IMR-90 (cell line): ENCODE results near the gene RGPD3. TPM values are rescaled to one million over a fixed set of nuclear protein-coding genes. Genes with fewer than 3 reads are reported as not detected.
"Not testable (repeated sequence)": the region's sequence is repeated elsewhere in the genome, so short reads cannot be mapped to it uniquely, and the experiment has no call there.

Experiments
- ATAC-seq: fragments of 200-7000 bp; cut with Tn5 transposase; 2 replicates; pipeline ENCODE4 v1.9.1; 2020; ENCODE audit warnings: low read depth, mild to moderate bottlenecking, moderate library complexity
- BruUV-seq: library from RNA; stranded (reverse); fragments of 400-500 nt; replicated peaks from 2 replicates; lab custom pipeline; 2021; lab: Mats Ljungman, UMichigan
- CTCF ChIA-PET: fragments of 300-600 bp; formaldehyde crosslinking; extraction: SDS; loops from one replicate; lab custom pipeline; 2021; ENCODE audit warnings: antibody characterized with exemption; lab: Yijun Ruan, JAX
- POLR2A ChIA-PET: fragments of 300-600 bp; sonication (Branson Sonifier 250); formaldehyde crosslinking; loops from one replicate; lab custom pipeline; 2022; ENCODE audit warnings: antibody characterized with exemption; ENCODE audit not compliant: unreplicated experiment; lab: Charles Lee
- DNase-seq: peaks from one replicate; pipeline ENCODE4 v3.0.0; 2013
- H2AFZ ChIP-seq: replicated peaks from 2 replicates; pipeline ENCODE3; 2013; ENCODE audit warnings: low read length, mild to moderate bottlenecking; ENCODE audit not compliant: poor library complexity
- H2AK5ac ChIP-seq: 2 replicates; pipeline ENCODE4 v1.6.1; 2013; ENCODE audit warnings: low read depth, low read length, inconsistent platforms
- H2AK9ac ChIP-seq: replicated peaks from 2 replicates; pipeline ENCODE3; 2013; ENCODE audit warnings: mild to moderate bottlenecking, low read depth, low read length, moderate library complexity; ENCODE audit not compliant: poor library complexity
- H2BK120ac ChIP-seq: 2 replicates; pipeline ENCODE4 v1.6.1; 2013; ENCODE audit warnings: low read depth, low read length, inconsistent platforms
- H2BK15ac ChIP-seq: 3 replicates; pipeline ENCODE4 v1.6.1; 2013; ENCODE audit warnings: low read depth, low read length, inconsistent platforms
- H2BK20ac ChIP-seq: 2 replicates; pipeline ENCODE4 v1.6.1; 2013; ENCODE audit warnings: low read depth, mild to moderate bottlenecking, inconsistent platforms, low read length, moderate library complexity
- H2BK5ac ChIP-seq: 2 replicates; pipeline ENCODE4 v1.6.1; 2013; ENCODE audit warnings: mild to moderate bottlenecking, low read depth, low read length, inconsistent platforms; ENCODE audit not compliant: poor library complexity, severe bottlenecking
- H3K14ac ChIP-seq: replicated peaks from 2 replicates; pipeline ENCODE4 v1.6.1; 2013; ENCODE audit warnings: low read depth, low read length, inconsistent platforms
- H3K18ac ChIP-seq: 2 replicates; pipeline ENCODE4 v1.6.1; 2013; ENCODE audit warnings: low read depth, low read length, control low read depth
- H3K23ac ChIP-seq: 2 replicates; pipeline ENCODE4 v1.6.1; 2013; ENCODE audit warnings: low read depth, low read length, inconsistent platforms
- H3K27ac ChIP-seq: 2 replicates; pipeline ENCODE4 v1.5.1; 2013; ENCODE audit warnings: mild to moderate bottlenecking, control low read depth, low read length; ENCODE audit not compliant: insufficient read depth
- H3K27me3 ChIP-seq: 2 replicates; pipeline ENCODE4 v1.6.1; 2013; ENCODE audit warnings: low read length; ENCODE audit not compliant: control insufficient read depth, insufficient read depth
- H3K36me3 ChIP-seq: 2 replicates; pipeline ENCODE4 v1.6.1; 2013; ENCODE audit warnings: low read length, mixed read lengths; ENCODE audit not compliant: control insufficient read depth, insufficient read depth
- H3K4ac ChIP-seq: 2 replicates; pipeline ENCODE4 v1.6.1; 2013; ENCODE audit warnings: low read depth, low read length, inconsistent platforms
- H3K4me1 ChIP-seq: 2 replicates; pipeline ENCODE4 v1.6.1; 2013; ENCODE audit warnings: low read length, mixed read lengths; ENCODE audit not compliant: control insufficient read depth, insufficient read depth
- H3K4me2 ChIP-seq: 2 replicates; pipeline ENCODE4 v1.6.1; 2013; ENCODE audit warnings: low read depth, mild to moderate bottlenecking, control low read depth, low read length, moderate library complexity
- H3K4me3 ChIP-seq: 2 replicates; pipeline ENCODE4 v1.5.1; 2013; ENCODE audit warnings: low read depth, mild to moderate bottlenecking, control low read depth, low read length, moderate library complexity; ENCODE audit not compliant: insufficient read depth
- H3K56ac ChIP-seq: 2 replicates; pipeline ENCODE4 v1.6.1; 2013; ENCODE audit warnings: low read length, inconsistent platforms; ENCODE audit not compliant: insufficient read depth; ENCODE audit errors: extremely low read depth
- H3K79me1 ChIP-seq, 2 experiments: 2 replicates each; pipeline ENCODE4 v1.6.1; 2013; ENCODE audit warnings: low read length in 2 of 2, inconsistent platforms in 1 of 2, low read depth in 1 of 2
- H3K9ac ChIP-seq: 2 replicates; pipeline ENCODE4 v1.6.1; 2013; ENCODE audit warnings: low read depth, low read length, control low read depth
- H3K9me1 ChIP-seq: 2 replicates; pipeline ENCODE4 v1.6.1; 2013; ENCODE audit warnings: low read length, inconsistent platforms; ENCODE audit not compliant: insufficient read depth
- H3K9me3 ChIP-seq: 2 replicates; pipeline ENCODE4 v1.6.1; 2013; ENCODE audit warnings: low read length; ENCODE audit not compliant: control insufficient read depth, insufficient read depth
- H4K20me1 ChIP-seq: 2 replicates; pipeline ENCODE4 v1.6.1; 2013; ENCODE audit warnings: low read length, inconsistent platforms; ENCODE audit not compliant: insufficient read depth
- H4K5ac ChIP-seq: 2 replicates; pipeline ENCODE4 v1.6.1; 2013; ENCODE audit warnings: mild to moderate bottlenecking, low read depth, low read length, control low read depth
- H4K8ac ChIP-seq, 2 experiments: 2 replicates each; pipeline ENCODE4 v1.6.1; 2013; ENCODE audit warnings: low read depth in 2 of 2, low read length in 2 of 2, control low read depth in 1 of 2, inconsistent platforms in 1 of 2
- H4K91ac ChIP-seq: 2 replicates; pipeline ENCODE4 v1.6.1; 2013; ENCODE audit warnings: low read depth, low read length, inconsistent platforms; ENCODE audit not compliant: insufficient read depth
- BHLHE40 ChIP-seq: fragments of 150-350 bp; IDR thresholded peaks from 2 replicates; pipeline ENCODE4 v1.6.1; 2016; ENCODE audit warnings: mild to moderate bottlenecking, low read depth, low read length
- CEBPB ChIP-seq: IDR thresholded peaks from 2 replicates; pipeline ENCODE4 v1.6.1; 2012; ENCODE audit warnings: low read depth, low read length, improper control_type of control experiment
- WGBS, 2 experiments: methylation state at CpG; one replicate each; pipeline versions ENCODE4 v1.1.5 to v1.1.7; 2013; ENCODE audit warnings: missing lambda C conversion rate in 2 of 2; ENCODE audit not compliant: insufficient read length in 1 of 2; ENCODE audit errors: extremely low coverage in 2 of 2; 5-methylcytosine and 5-hydroxymethylcytosine counted together
- dilution Hi-C: fragments of 300-500 bp; cut with HindIII; formaldehyde crosslinking; loops from one replicate; pipeline ENCODE4 v1.14.3; 2018; ENCODE audit warnings: low sequenced_read_pairs; ENCODE audit not compliant: unreplicated experiment
- in situ Hi-C: fragments of 300-500 bp; cut with MboI; formaldehyde crosslinking; loops from 3 replicates; pipeline ENCODE4 v1.14.3; 2019; ENCODE audit warnings: low sequenced_read_pairs, inconsistent platforms, mixed read lengths
- intact Hi-C: fragments of 100-400 bp; cut with micrococcal nuclease; formaldehyde crosslinking; loops from 2 replicates; pipeline ENCODE4 v1.10.0; 2022
- polyA plus RNA-seq, 3 experiments: library from polyadenylated mRNA; depleted of rRNA; stranded (reverse); fragments of >200 nt; gene quantifications; 2 replicates each; pipeline ENCODE4 v1.2.3, GENCODE V29; 2012; ENCODE audit warnings: low replicate concordance in 1 of 3
- total RNA-seq: library from RNA; depleted of rRNA; stranded (reverse); fragments of >200 nt; gene quantifications from 2 replicates; pipeline ENCODE4 v1.2.3, GENCODE V29; 2012

RGPD3 gene
- total and polyA plus RNA-seq, 2 of the 4 experiments (the other 2 are of a cell fraction) = 0.07 to 0.18 TPM

- H2AK9ac ChIP-seq, H3K36me3 ChIP-seq, H2BK20ac ChIP-seq, H2BK120ac ChIP-seq, H2BK15ac ChIP-seq, H4K91ac ChIP-seq, H3K79me1 ChIP-seq, H4K20me1 ChIP-seq, H3K4me2 ChIP-seq, H3K4me3 ChIP-seq, CTCF ChIA-PET, H3K23ac ChIP-seq, H2AFZ ChIP-seq, POLR2A ChIA-PET, H3K27me3 ChIP-seq, H2AK5ac ChIP-seq, H2BK5ac ChIP-seq, intact Hi-C loops, H3K9me1 ChIP-seq, H3K56ac ChIP-seq, H4K8ac ChIP-seq, H4K5ac ChIP-seq, H3K4me1 ChIP-seq, in situ Hi-C loops, H3K27ac ChIP-seq, H3K14ac ChIP-seq, H3K9ac ChIP-seq, H3K18ac ChIP-seq, dilution Hi-C loops, H3K9me3 ChIP-seq, BruUV-seq, H3K4ac ChIP-seq: not testable (repeated sequence)
- DNase-seq (peak; percentile 63), ATAC-seq (peak; percentile 73)
- WGBS, 2 experiments = 3% methylated on average over 8 of the region's 16 CpGs; no CpG with 5 or more reads in 1 of the 2 experiments
- TF ChIP-seq BHLHE40 (0 out of 2 replicates have a peak, but pooled peaks have one; percentile 6), CEBPB (0 out of 2 replicates have a peak, but pooled peaks have one; percentile 1)
These were observed 43.3 kb upstream of the RGPD3 start for GRCh38 chr2:106511476-106511901.

DNA sequence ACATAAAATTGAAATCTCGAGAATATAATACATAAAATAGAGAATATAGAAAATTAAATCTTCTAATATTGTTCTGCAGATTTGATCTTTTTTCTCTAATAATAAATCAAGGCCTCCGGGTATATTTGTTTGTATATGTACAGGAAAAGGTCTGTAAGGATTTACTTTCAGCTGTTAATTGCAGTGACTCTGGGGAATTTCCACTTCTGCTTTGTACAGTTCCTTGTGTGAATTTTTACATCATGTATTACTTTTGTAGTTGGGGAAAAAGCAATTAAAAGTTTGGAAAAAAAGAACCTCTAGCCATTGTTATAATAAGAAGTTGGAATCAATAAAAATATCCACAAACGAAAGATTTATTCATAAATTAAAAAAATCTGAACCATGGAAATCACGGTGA lies 42.6 kb upstream of the RGPD3 start:
- H3K27ac ChIP-seq, H3K4me2 ChIP-seq, H3K79me1 ChIP-seq, H4K20me1 ChIP-seq, H2AK9ac ChIP-seq, H2AFZ ChIP-seq, H4K8ac ChIP-seq, H3K9ac ChIP-seq, H3K9me1 ChIP-seq, H4K91ac ChIP-seq, H3K56ac ChIP-seq, DNase-seq, H2AK5ac ChIP-seq, H3K4me3 ChIP-seq, in situ Hi-C loops, H3K4me1 ChIP-seq, BruUV-seq, H3K18ac ChIP-seq, intact Hi-C loops, ATAC-seq, H3K4ac ChIP-seq, H3K36me3 ChIP-seq, CTCF ChIA-PET, H3K23ac ChIP-seq, H3K14ac ChIP-seq, H2BK20ac ChIP-seq, H4K5ac ChIP-seq, H2BK120ac ChIP-seq, POLR2A ChIA-PET, H2BK15ac ChIP-seq, H3K27me3 ChIP-seq, dilution Hi-C loops, H3K9me3 ChIP-seq, H2BK5ac ChIP-seq: not testable (repeated sequence)
- WGBS, 2 experiments = no CpG with 5 or more reads among the region's 4 CpGs
